Measurements from ENCODE around the gene COL4A3. TPM values are rescaled to one million over a fixed set of nuclear protein-coding genes. Genes with fewer than 3 reads are reported as not detected.

COL4A3 gene
- total RNA-seq, 1 experiment from 2014 or later: 17.6 TPM

GRCh38 chr2:227326783-227327182, 162.4 kb downstream of the COL4A3 start:
- BruUV-seq (replicated peaks): no TSS peak
- Mint-ChIP-seq H3K27me3 (ENCODE audit: unreplicated experiment) (no peaks in the 10 kb centered on the region), H3K27ac (ENCODE audit: unreplicated experiment) (peak overlapping the region; percentile 91), H3K4me3 (ENCODE audit: low read depth, unreplicated experiment) (peak overlapping the region; percentile 96), H3K9me3 (ENCODE audit: low read depth, unreplicated experiment) (peaks cover 10% of the 10 kb centered on the region), H3K36me3 (ENCODE audit: insufficient read depth, unreplicated experiment) (peaks cover 29% of the 10 kb centered on the region), H3K4me1 (ENCODE audit: low read depth, unreplicated experiment) (peaks cover 25% of the 10 kb centered on the region)
- TF ChIP-seq, protein P1, sequence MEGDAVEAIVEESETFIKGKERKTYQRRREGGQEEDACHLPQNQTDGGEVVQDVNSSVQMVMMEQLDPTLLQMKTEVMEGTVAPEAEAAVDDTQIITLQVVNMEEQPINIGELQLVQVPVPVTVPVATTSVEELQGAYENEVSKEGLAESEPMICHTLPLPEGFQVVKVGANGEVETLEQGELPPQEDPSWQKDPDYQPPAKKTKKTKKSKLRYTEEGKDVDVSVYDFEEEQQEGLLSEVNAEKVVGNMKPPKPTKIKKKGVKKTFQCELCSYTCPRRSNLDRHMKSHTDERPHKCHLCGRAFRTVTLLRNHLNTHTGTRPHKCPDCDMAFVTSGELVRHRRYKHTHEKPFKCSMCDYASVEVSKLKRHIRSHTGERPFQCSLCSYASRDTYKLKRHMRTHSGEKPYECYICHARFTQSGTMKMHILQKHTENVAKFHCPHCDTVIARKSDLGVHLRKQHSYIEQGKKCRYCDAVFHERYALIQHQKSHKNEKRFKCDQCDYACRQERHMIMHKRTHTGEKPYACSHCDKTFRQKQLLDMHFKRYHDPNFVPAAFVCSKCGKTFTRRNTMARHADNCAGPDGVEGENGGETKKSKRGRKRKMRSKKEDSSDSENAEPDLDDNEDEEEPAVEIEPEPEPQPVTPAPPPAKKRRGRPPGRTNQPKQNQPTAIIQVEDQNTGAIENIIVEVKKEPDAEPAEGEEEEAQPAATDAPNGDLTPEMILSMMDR (IDR thresholded peaks at IDR 0.05; ENCODE audit: unreplicated experiment): no peak
- no peak for DNase-seq
- intact Hi-C loops (cut with micrococcal nuclease; ENCODE audit: unreplicated experiment): no loop called here
- CTCF ChIA-PET: no interaction called here

GRCh38 chr2:227335713-227336112, 171.3 kb downstream of the COL4A3 start:
- peaks cover 13% of the 10 kb centered on the region for H3K4me1 Mint-ChIP-seq (ENCODE audit: low read depth, unreplicated experiment)
- peaks cover 26% of the 10 kb centered on the region for H3K36me3 Mint-ChIP-seq (ENCODE audit: insufficient read depth, unreplicated experiment)
- TF ChIP-seq, protein P1 (IDR thresholded peaks at IDR 0.05; ENCODE audit: unreplicated experiment): no peak
- no peak for DNase-seq
- no peaks in the 10 kb centered on the region for H3K27me3 Mint-ChIP-seq (ENCODE audit: unreplicated experiment)
- no peak overlapping the region for H3K4me3 Mint-ChIP-seq (ENCODE audit: low read depth, unreplicated experiment)
- intact Hi-C loops (cut with micrococcal nuclease; ENCODE audit: unreplicated experiment): no loop called here
- no peak overlapping the region for H3K27ac Mint-ChIP-seq (ENCODE audit: unreplicated experiment)
- no peaks in the 10 kb centered on the region for H3K9me3 Mint-ChIP-seq (ENCODE audit: low read depth, unreplicated experiment)
- CTCF ChIA-PET: interaction anchor here (0.5 kb wide), 1 partner anchor 379 kb away, joined by 5 read pairs; no protein-coding TSS in a partner anchor
- BruUV-seq (replicated peaks): no TSS peak

- Mint-ChIP-seq H3K9me3 (ENCODE audit: low read depth, unreplicated experiment) (no peaks in the 10 kb centered on the region), H3K27ac (ENCODE audit: unreplicated experiment) (no peak overlapping the region), H3K36me3 (ENCODE audit: insufficient read depth, unreplicated experiment) (peaks cover 21% of the 10 kb centered on the region), H3K4me3 (ENCODE audit: low read depth, unreplicated experiment) (no peak overlapping the region), H3K27me3 (ENCODE audit: unreplicated experiment) (no peaks in the 10 kb centered on the region), H3K4me1 (ENCODE audit: low read depth, unreplicated experiment) (peaks cover 13% of the 10 kb centered on the region)
- no peak for DNase-seq
- BruUV-seq (replicated peaks): no TSS peak
- intact Hi-C loops (cut with micrococcal nuclease; ENCODE audit: unreplicated experiment): no loop called here
- TF ChIP-seq, protein P1 (IDR thresholded peaks at IDR 0.05; ENCODE audit: unreplicated experiment): no peak
- CTCF ChIA-PET: no interaction called here
Observed at GRCh38 chr2:227337442-227337841, 173.0 kb downstream of the COL4A3 start.

DNA sequence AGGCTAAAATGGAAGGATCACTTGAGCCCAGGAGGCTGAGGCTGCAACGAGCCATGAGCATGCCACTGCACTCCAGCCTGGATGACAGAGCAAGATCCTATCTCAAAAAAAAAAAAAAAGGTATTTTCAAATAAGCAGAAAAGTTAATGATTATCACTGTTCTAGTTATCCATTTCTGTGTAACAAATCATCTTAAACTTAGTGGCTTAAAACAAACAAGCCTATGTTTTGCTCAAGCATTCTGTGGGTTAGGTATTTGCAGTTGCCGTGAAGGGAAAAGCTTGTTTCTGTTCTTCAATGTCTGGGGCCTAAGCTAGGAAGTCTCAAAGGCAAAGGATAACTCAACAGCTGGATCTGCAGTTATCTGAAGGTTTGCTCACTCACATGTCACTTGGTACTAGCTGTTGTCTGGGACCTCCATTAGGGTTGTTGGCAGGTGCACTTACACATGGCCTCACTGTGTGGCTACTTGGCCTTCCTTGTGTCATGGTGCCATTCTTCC, 174.7 kb downstream of the COL4A3 start:
- TF ChIP-seq, protein P1 (IDR thresholded peaks at IDR 0.05; ENCODE audit: unreplicated experiment): no peak
- Mint-ChIP-seq H3K27ac (ENCODE audit: unreplicated experiment) (no peak overlapping the region), H3K36me3 (ENCODE audit: insufficient read depth, unreplicated experiment) (peaks cover 16% of the 10 kb centered on the region), H3K9me3 (ENCODE audit: low read depth, unreplicated experiment) (no peaks in the 10 kb centered on the region), H3K4me3 (ENCODE audit: low read depth, unreplicated experiment) (no peak overlapping the region), H3K4me1 (ENCODE audit: low read depth, unreplicated experiment) (peaks cover 13% of the 10 kb centered on the region), H3K27me3 (ENCODE audit: unreplicated experiment) (no peaks in the 10 kb centered on the region)
- peak; percentile 6 for DNase-seq
- intact Hi-C loops (cut with micrococcal nuclease; ENCODE audit: unreplicated experiment): no loop called here
- BruUV-seq (replicated peaks): no TSS peak
- CTCF ChIA-PET: interaction anchor here (0.7 to 1.1 kb wide), 4 partner anchors 12 to 209 kb away, joined by 3 to 4 read pairs (median 4); no protein-coding TSS in a partner anchor
